Measurements from ENCODE around the gene ARRDC5. TPM values are rescaled to one million over a fixed set of nuclear protein-coding genes. Genes with fewer than 3 reads are reported as not detected.

Gene ARRDC5
- total and polyA plus RNA-seq, 2 of the 13 experiments (the other 11 are each of a cell fraction or from before 2014, with no cell fraction given), result not detected

DNA sequence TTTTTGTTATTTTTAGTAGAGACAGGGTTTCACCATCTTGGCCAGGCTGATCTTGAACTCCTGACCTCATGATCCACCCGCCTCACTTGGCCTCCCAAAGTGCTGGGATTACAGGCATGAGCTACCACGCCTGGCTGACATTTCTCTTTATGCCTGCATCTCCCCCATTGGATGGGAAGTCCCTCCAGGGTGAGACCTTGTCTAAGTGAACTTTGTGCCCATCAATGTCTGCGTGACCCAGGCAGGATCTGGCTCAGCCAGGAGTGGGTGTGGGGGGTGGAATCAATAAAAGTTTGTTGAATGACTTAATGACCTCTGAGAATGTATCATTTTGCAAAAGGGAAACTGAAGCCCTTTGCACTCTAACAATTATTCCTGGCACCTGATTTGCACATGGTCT is 1.8 kb upstream of the ARRDC5 start (continued):
- TF ChIP-seq SNAI1 (CRISPR knock-in tag; IDR thresholded peaks at IDR 0.05; ENCODE audit: borderline replicate concordance) (no peak), ZC3H4 (CRISPR knock-in tag; IDR thresholded peaks at IDR 0.05; ENCODE audit: borderline replicate concordance) (no peak), NR2F1 (CRISPR knock-in tag; IDR thresholded peaks at IDR 0.05) (0 out of 4 replicates have a peak, but pooled peaks of 1 of the 2 experiments have one; percentile 26), GTF2F1 (IDR thresholded peaks at IDR 0.05; ENCODE audit: low read length) (no peak), TEAD3 (CRISPR knock-in tag; optimal IDR thresholded peaks at IDR 0.05; ENCODE audit: borderline replicate concordance) (peak; percentile 50), ZNF501 (CRISPR knock-in tag; IDR thresholded peaks at IDR 0.05) (peak; percentile 40; the same call in 1 of the 2 replicates), MED1 (CRISPR knock-in tag; IDR thresholded peaks at IDR 0.05) (peak; percentile 44), ZNF451 (CRISPR knock-in tag; IDR thresholded peaks at IDR 0.05) (no peak), ZNF446 (CRISPR knock-in tag; IDR thresholded peaks at IDR 0.05) (no peak), FOXK1 (CRISPR knock-in tag; IDR thresholded peaks at IDR 0.05; ENCODE audit: borderline replicate concordance, low read depth) (peak; percentile 28; the same call in 1 of the 2 replicates), ZNF264 (CRISPR knock-in tag; IDR thresholded peaks at IDR 0.05) (no peak), ZMAT3 (CRISPR knock-in tag; conservative IDR thresholded peaks at IDR 0.05) (no peak), ZNF510 (CRISPR knock-in tag; IDR thresholded peaks at IDR 0.05; ENCODE audit: low read depth) (no peak), JARID2 (CRISPR knock-in tag; IDR thresholded peaks at IDR 0.05; ENCODE audit: insufficient replicate concordance) (no peak), LCORL (IDR thresholded peaks at IDR 0.05) (no peak), LCORL (CRISPR knock-in tag; IDR thresholded peaks at IDR 0.05) (peak; percentile 20; the same call in 1 of the 2 replicates), ZSCAN29 (CRISPR knock-in tag; conservative IDR thresholded peaks at IDR 0.05) (no peak)
- TF ChIP-seq, protein P1, sequence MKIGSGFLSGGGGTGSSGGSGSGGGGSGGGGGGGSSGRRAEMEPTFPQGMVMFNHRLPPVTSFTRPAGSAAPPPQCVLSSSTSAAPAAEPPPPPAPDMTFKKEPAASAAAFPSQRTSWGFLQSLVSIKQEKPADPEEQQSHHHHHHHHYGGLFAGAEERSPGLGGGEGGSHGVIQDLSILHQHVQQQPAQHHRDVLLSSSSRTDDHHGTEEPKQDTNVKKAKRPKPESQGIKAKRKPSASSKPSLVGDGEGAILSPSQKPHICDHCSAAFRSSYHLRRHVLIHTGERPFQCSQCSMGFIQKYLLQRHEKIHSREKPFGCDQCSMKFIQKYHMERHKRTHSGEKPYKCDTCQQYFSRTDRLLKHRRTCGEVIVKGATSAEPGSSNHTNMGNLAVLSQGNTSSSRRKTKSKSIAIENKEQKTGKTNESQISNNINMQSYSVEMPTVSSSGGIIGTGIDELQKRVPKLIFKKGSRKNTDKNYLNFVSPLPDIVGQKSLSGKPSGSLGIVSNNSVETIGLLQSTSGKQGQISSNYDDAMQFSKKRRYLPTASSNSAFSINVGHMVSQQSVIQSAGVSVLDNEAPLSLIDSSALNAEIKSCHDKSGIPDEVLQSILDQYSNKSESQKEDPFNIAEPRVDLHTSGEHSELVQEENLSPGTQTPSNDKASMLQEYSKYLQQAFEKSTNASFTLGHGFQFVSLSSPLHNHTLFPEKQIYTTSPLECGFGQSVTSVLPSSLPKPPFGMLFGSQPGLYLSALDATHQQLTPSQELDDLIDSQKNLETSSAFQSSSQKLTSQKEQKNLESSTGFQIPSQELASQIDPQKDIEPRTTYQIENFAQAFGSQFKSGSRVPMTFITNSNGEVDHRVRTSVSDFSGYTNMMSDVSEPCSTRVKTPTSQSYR (CRISPR knock-in tag; IDR thresholded peaks at IDR 0.05; ENCODE audit: borderline replicate concordance), result peak; percentile 66; the same call in 1 of the 2 replicates
- TF ChIP-seq, protein P2, sequence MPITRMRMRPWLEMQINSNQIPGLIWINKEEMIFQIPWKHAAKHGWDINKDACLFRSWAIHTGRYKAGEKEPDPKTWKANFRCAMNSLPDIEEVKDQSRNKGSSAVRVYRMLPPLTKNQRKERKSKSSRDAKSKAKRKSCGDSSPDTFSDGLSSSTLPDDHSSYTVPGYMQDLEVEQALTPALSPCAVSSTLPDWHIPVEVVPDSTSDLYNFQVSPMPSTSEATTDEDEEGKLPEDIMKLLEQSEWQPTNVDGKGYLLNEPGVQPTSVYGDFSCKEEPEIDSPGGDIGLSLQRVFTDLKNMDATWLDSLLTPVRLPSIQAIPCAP (CRISPR knock-in tag; IDR thresholded peaks at IDR 0.05; ENCODE audit: low read depth), result no peak
- TF ChIP-seq, protein P3, sequence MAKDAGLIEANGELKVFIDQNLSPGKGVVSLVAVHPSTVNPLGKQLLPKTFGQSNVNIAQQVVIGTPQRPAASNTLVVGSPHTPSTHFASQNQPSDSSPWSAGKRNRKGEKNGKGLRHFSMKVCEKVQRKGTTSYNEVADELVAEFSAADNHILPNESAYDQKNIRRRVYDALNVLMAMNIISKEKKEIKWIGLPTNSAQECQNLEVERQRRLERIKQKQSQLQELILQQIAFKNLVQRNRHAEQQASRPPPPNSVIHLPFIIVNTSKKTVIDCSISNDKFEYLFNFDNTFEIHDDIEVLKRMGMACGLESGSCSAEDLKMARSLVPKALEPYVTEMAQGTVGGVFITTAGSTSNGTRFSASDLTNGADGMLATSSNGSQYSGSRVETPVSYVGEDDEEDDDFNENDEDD (CRISPR knock-in tag; IDR thresholded peaks at IDR 0.05; ENCODE audit: borderline replicate concordance), result 0 out of 2 replicates have a peak, but pooled peaks have one; percentile 13
- TF ChIP-seq, protein P4, sequence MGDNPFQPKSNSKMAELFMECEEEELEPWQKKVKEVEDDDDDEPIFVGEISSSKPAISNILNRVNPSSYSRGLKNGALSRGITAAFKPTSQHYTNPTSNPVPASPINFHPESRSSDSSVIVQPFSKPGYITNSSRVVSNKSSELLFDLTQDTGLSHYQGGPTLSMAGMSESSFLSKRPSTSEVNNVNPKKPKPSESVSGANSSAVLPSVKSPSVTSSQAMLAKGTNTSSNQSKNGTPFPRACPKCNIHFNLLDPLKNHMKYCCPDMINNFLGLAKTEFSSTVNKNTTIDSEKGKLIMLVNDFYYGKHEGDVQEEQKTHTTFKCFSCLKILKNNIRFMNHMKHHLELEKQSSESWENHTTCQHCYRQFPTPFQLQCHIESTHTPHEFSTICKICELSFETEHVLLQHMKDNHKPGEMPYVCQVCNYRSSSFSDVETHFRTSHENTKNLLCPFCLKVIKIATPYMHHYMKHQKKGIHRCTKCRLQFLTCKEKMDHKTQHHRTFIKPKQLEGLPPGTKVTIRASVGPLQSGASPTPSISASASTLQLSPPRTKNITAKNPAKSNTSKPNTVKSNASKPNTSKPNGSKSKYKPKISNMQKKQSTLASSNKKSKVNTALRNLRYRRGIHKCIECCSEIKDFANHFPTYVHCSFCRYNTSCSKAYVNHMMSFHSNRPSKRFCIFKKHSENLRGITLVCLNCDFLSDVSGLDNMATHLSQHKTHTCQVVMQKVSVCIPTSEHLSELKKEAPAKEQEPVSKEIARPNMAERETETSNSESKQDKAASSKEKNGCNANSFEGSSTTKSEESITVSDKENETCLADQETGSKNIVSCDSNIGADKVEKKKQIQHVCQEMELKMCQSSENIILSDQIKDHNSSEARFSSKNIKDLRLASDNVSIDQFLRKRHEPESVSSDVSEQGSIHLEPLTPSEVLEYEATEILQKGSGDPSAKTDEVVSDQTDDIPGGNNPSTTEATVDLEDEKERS (CRISPR knock-in tag; IDR thresholded peaks at IDR 0.05), result peak; percentile 46; the same call in 1 of the 2 replicates
